CD14-positive monocyte (primary cell): ENCODE data around the gene TSSK2. TPM values are rescaled to one million over a fixed set of nuclear protein-coding genes. Genes with fewer than 3 reads are reported as not detected.
"Not testable (repeated sequence)": the region's sequence is repeated elsewhere in the genome, so short reads cannot be mapped to it uniquely, and the experiment has no call there.

Experiments used
- DNase-seq, 3 donors: peaks; one replicate each; pipeline ENCODE4 v3.0.0-alpha.2; 2011 to 2022
- H2AFZ ChIP-seq: 2 replicates; pipeline ENCODE4 v1.6.0; 2012; ENCODE audit warnings: mild to moderate bottlenecking, low read depth, low read length, inconsistent platforms; ENCODE audit not compliant: insufficient read depth, poor library complexity, severe bottlenecking
- H3K27ac ChIP-seq, 2 donors: 1 replicate in 1 of 2; 2 replicates in 1 of 2; pipeline ENCODE4 v1.5.1; 2012 to 2013; ENCODE audit warnings: low read length in 2 of 2, control low read depth in 1 of 2, inconsistent platforms in 1 of 2, low read depth in 1 of 2, mild to moderate bottlenecking in 1 of 2
- H3K27me3 ChIP-seq, 2 donors: one replicate each; pipeline versions ENCODE4 v1.6.0 to v1.6.1; 2011 to 2013; ENCODE audit warnings: low read length in 2 of 2; ENCODE audit not compliant: control insufficient read depth in 2 of 2, insufficient read depth in 2 of 2
- H3K36me3 ChIP-seq, 2 donors: replicated peaks in 1 of 2; 1 replicate in 1 of 2; 2 replicates in 1 of 2; pipeline versions ENCODE4 v1.5.1 to v1.6.1; 2012 to 2013; ENCODE audit warnings: low read length in 2 of 2, control low read depth in 1 of 2, inconsistent platforms in 1 of 2, mild to moderate bottlenecking in 1 of 2; ENCODE audit not compliant: insufficient read depth in 2 of 2, control insufficient read depth in 1 of 2
- H3K4me1 ChIP-seq, 2 donors: 1 replicate in 1 of 2; 2 replicates in 1 of 2; pipeline versions ENCODE4 v1.5.1 to v1.6.1; 2012 to 2013; ENCODE audit warnings: low read length in 2 of 2, control low read depth in 1 of 2, inconsistent platforms in 1 of 2, mild to moderate bottlenecking in 1 of 2, moderate library complexity in 1 of 2; ENCODE audit not compliant: insufficient read depth in 2 of 2, control insufficient read depth in 1 of 2
- H3K4me2 ChIP-seq: replicated peaks from 2 replicates; pipeline ENCODE3; 2012; ENCODE audit warnings: low read length, moderate library complexity, mild to moderate bottlenecking; ENCODE audit not compliant: poor library complexity, severe bottlenecking; ENCODE audit errors: extremely low read depth
- H3K4me3 ChIP-seq, 3 experiments: fragments of 200-600 bp in 1 of 3; sonication (generic) in 1 of 3; replicated peaks in 1 of 3; 1 replicate in 2 of 3; 2 replicates in 1 of 3; pipeline ENCODE4 v1.5.1; 2011 to 2013; ENCODE audit warnings: low read length in 3 of 3, mild to moderate bottlenecking in 3 of 3, control low read depth in 2 of 3, low read depth in 2 of 3, inconsistent platforms in 1 of 3, moderate library complexity in 1 of 3
- H3K79me2 ChIP-seq: 2 replicates; pipeline ENCODE4 v1.6.0; 2012; ENCODE audit warnings: mild to moderate bottlenecking, control low read depth, inconsistent platforms, low read length, moderate library complexity; ENCODE audit not compliant: insufficient read depth
- H3K9ac ChIP-seq: 2 replicates; pipeline ENCODE4 v1.6.0; 2017; ENCODE audit warnings: low read length, mild to moderate bottlenecking; ENCODE audit not compliant: insufficient read depth, poor library complexity, severe bottlenecking
- H3K9me3 ChIP-seq, 2 donors: replicated peaks in 1 of 2; 1 replicate in 1 of 2; 2 replicates in 1 of 2; pipeline versions ENCODE4 v1.5.1 to v1.6.1; 2012 to 2013; ENCODE audit warnings: low read length in 2 of 2, control low read depth in 1 of 2; ENCODE audit not compliant: control insufficient read depth in 1 of 2, insufficient read depth in 1 of 2
- H4K20me1 ChIP-seq: 2 replicates; pipeline ENCODE4 v1.6.0; 2012; ENCODE audit warnings: mild to moderate bottlenecking, low read length, control low read depth, moderate library complexity; ENCODE audit not compliant: insufficient read depth
- H3K27ac Mint-ChIP-seq, 7 donors: one replicate each; pipeline ENCODE4 v1.8.0; 2020; ENCODE audit warnings: mild to moderate bottlenecking in 7 of 7, mixed read lengths in 7 of 7, moderate library complexity in 6 of 7, inconsistent platforms in 2 of 7
- H3K27me3 Mint-ChIP-seq, 3 donors: one replicate each; pipeline ENCODE4 v1.8.0; 2021 to 2022; ENCODE audit warnings: low read depth in 3 of 3, mild to moderate bottlenecking in 3 of 3, mixed read lengths in 3 of 3, moderate library complexity in 3 of 3, inconsistent platforms in 1 of 3
- H3K36me3 Mint-ChIP-seq, 2 donors: one replicate each; pipeline ENCODE4 v1.8.0; 2020; ENCODE audit warnings: mixed read lengths in 2 of 2, inconsistent platforms in 1 of 2, mild to moderate bottlenecking in 1 of 2
- H3K4me1 Mint-ChIP-seq: one replicate; pipeline ENCODE4 v1.8.0; 2020; ENCODE audit warnings: mild to moderate bottlenecking, mixed read lengths
- H3K4me3 Mint-ChIP-seq, 2 donors: one replicate each; pipeline ENCODE4 v1.8.0; 2020; ENCODE audit warnings: mild to moderate bottlenecking in 2 of 2, mixed read lengths in 2 of 2, moderate library complexity in 1 of 2
- H3K9me3 Mint-ChIP-seq, 7 donors: one replicate each; pipeline ENCODE4 v1.8.0; 2020 to 2022; ENCODE audit warnings: mixed read lengths in 7 of 7, mild to moderate bottlenecking in 6 of 7, moderate library complexity in 6 of 7, inconsistent platforms in 2 of 7
- CTCF ChIP-seq: fragments of 200-600 bp; IDR thresholded peaks from one replicate; pipeline ENCODE4 v1.8.0; 2022; ENCODE audit warnings: antibody characterized with exemption, mild to moderate bottlenecking
- WGBS: methylation state at CpG from one replicate; pipeline ENCODE4 v1.1.5; 2013; ENCODE audit warnings: missing lambda C conversion rate; ENCODE audit not compliant: insufficient coverage; 5-methylcytosine and 5-hydroxymethylcytosine counted together
- intact Hi-C, 2 donors: fragments of 100-400 bp; cut with micrococcal nuclease; formaldehyde crosslinking; loops; one replicate each; pipeline versions ENCODE4 v1.15.0 to v1.15.1; 2023
- polyA plus RNA-seq, 3 donors: library from polyadenylated mRNA; depleted of rRNA in 1 of 3; unstranded in 2 of 3; stranded (reverse) in 1 of 3; fragments of 300-500 nt in 2 of 3; fragments of >200 nt in 1 of 3; fragmentation: Illumina TruSeq in 2 of 3; gene quantifications; 1 replicate in 2 of 3; 2 replicates in 1 of 3; pipeline ENCODE4 v1.2.3, GENCODE V29; 2012 to 2021

The TSSK2 gene
- polyA plus RNA-seq, 3 donors = 0.04 TPM; not detected in 2

- peaks cover 35 to 62% of the 10 kb centered on the region in 2 donors for H3K27me3 ChIP-seq
- no peak overlapping the region for H3K27ac ChIP-seq
- no peak for DNase-seq
- H3K4me2 ChIP-seq = no peak overlapping the region
- WGBS = 61% methylated on average over 5 of the region's 10 CpGs
- peaks cover 6 to 10% of the 10 kb centered on the region in 2 donors for H3K4me1 ChIP-seq
- Mint-ChIP-seq H3K4me3 (peak overlapping the region in 1 of 2 donors; percentile 84), H3K27me3 (peaks cover 65 to 77% (median 68%) of the 10 kb centered on the region in 3 donors), H3K4me1 (peaks cover 8% of the 10 kb centered on the region), H3K27ac (peak overlapping the region in 1 of 7 donors; percentile 59), H3K9me3 (peaks cover 0 to 14% (median 13%) of the 10 kb centered on the region in 7 donors), H3K36me3 (peaks cover 0 to 10% of the 10 kb centered on the region in 2 donors)
- H3K9ac ChIP-seq = no peak overlapping the region
- H2AFZ ChIP-seq = no peak overlapping the region
- no peak for TF ChIP-seq CTCF
- no peaks in the 10 kb centered on the region for H3K36me3 ChIP-seq
- H4K20me1 ChIP-seq = no peaks in the 10 kb centered on the region
- no peak overlapping the region for H3K4me3 ChIP-seq
- intact Hi-C loops = no loop called here
- H3K9me3 ChIP-seq = peaks cover 10 to 13% of the 10 kb centered on the region in 2 donors
- no peaks in the 10 kb centered on the region for H3K79me2 ChIP-seq
These were observed 20.5 kb downstream of the TSSK2 start for GRCh38 chr22:19151329-19152191.

GRCh38 chr22:19152942-19153883, 22.1 kb downstream of the TSSK2 start:
- Histone ChIP-seq H3K27ac (no peak overlapping the region), H3K36me3 (no peaks in the 10 kb centered on the region), H3K9ac (no peak overlapping the region), H3K79me2 (no peaks in the 10 kb centered on the region), H3K4me1 (peaks cover 6 to 10% of the 10 kb centered on the region in 2 donors), H3K4me3 (no peak overlapping the region), H2AFZ (no peak overlapping the region), H3K4me2 (no peak overlapping the region), H4K20me1 (no peaks in the 10 kb centered on the region), H3K27me3 (peaks cover 27 to 47% of the 10 kb centered on the region in 2 donors), H3K9me3 (peaks cover 10 to 13% of the 10 kb centered on the region in 2 donors)
- Mint-ChIP-seq H3K36me3 (peaks cover 0 to 10% of the 10 kb centered on the region in 2 donors), H3K27ac (no peak overlapping the region), H3K4me3 (peak overlapping the region in 1 of 2 donors; percentile 51), H3K27me3 (peaks cover 49 to 63% (median 54%) of the 10 kb centered on the region in 3 donors), H3K4me1 (peaks cover 8% of the 10 kb centered on the region), H3K9me3 (peaks cover 0 to 14% (median 12%) of the 10 kb centered on the region in 7 donors)
- TF ChIP-seq CTCF = no peak
- no peak for DNase-seq
- WGBS = 43% methylated on average over 5 of the region's 11 CpGs
- intact Hi-C loops = no loop called here

- H3K36me3 ChIP-seq, H3K9me3 ChIP-seq, H3K4me3 Mint-ChIP-seq, H3K36me3 Mint-ChIP-seq, H4K20me1 ChIP-seq, H3K9ac ChIP-seq, H3K4me2 ChIP-seq, H3K27ac Mint-ChIP-seq, H3K4me3 ChIP-seq, H3K27ac ChIP-seq, intact Hi-C loops, DNase-seq, H2AFZ ChIP-seq, H3K79me2 ChIP-seq: not testable (repeated sequence)
- 92% methylated on average over 9 of the region's 9 CpGs for WGBS
- peaks cover 9 to 18% of the 10 kb centered on the region in 2 donors for H3K4me1 ChIP-seq
- H3K9me3 Mint-ChIP-seq = peaks cover 0 to 13% (median 9%) of the 10 kb centered on the region in 7 donors
- peaks cover 31 to 44% (median 40%) of the 10 kb centered on the region in 3 donors for H3K27me3 Mint-ChIP-seq
- H3K4me1 Mint-ChIP-seq = peaks cover 24% of the 10 kb centered on the region
- peaks cover 12 to 26% of the 10 kb centered on the region in 2 donors for H3K27me3 ChIP-seq
These were observed 25.0 kb downstream of the TSSK2 start for GRCh38 chr22:19156109-19156508.
